H1 (cell line): ENCODE results near the gene GIMAP5. TPM values are rescaled to one million over a fixed set of nuclear protein-coding genes. Genes with fewer than 3 reads are reported as not detected.

ENCODE experiments used
- CTCF ChIA-PET: fragments of 300-600 bp; sonication (Branson Sonifier 250); formaldehyde crosslinking; loops from one replicate; lab custom pipeline; 2021; ENCODE audit not compliant: partially characterized antibody; lab: Charles Lee
- POLR2A ChIA-PET: fragments of 300-600 bp; sonication (Branson Sonifier 250); formaldehyde crosslinking; loops from one replicate; lab custom pipeline; 2021; ENCODE audit warnings: inconsistent platforms; ENCODE audit not compliant: partially characterized antibody; lab: Charles Lee
- DNase-seq, 2 experiments: peaks; one replicate each; pipeline versions ENCODE4 v3.0.0 to v3.0.0-alpha.2; 2010 to 2022; ENCODE audit warnings: low spot score in 2 of 2, low read depth in 1 of 2, mixed read lengths in 1 of 2
- FAIRE-seq: peaks from 2 replicates; lab custom pipeline; 2011; peaks lifted over from hg19 to GRCh38; lab: Jason Lieb, UNC
- H2AFZ ChIP-seq: 2 replicates; pipeline ENCODE4 v1.8.1; 2012; ENCODE audit warnings: low read length, inconsistent platforms
- H2AK5ac ChIP-seq: 2 replicates; pipeline ENCODE4 v1.6.1; 2013; ENCODE audit warnings: low read depth, low read length
- H2BK120ac ChIP-seq: replicated peaks from 2 replicates; pipeline ENCODE3; 2013; ENCODE audit warnings: low read depth, low read length, inconsistent platforms
- H2BK12ac ChIP-seq: 2 replicates; pipeline ENCODE4 v1.6.1; 2013; ENCODE audit warnings: low read depth, low read length
- H2BK15ac ChIP-seq: 2 replicates; pipeline ENCODE4 v1.6.1; 2013; ENCODE audit warnings: low read length
- H2BK20ac ChIP-seq: 2 replicates; pipeline ENCODE4 v1.6.1; 2013; ENCODE audit warnings: low read length
- H2BK5ac ChIP-seq: 2 replicates; pipeline ENCODE4 v1.6.1; 2013; ENCODE audit warnings: low read depth, low read length
- H3K14ac ChIP-seq: 2 replicates; pipeline ENCODE4 v1.6.1; 2013; ENCODE audit warnings: inconsistent platforms; ENCODE audit not compliant: insufficient read length
- H3K18ac ChIP-seq: 2 replicates; pipeline ENCODE4 v1.6.1; 2013; ENCODE audit warnings: low read length; ENCODE audit errors: extremely low read depth
- H3K23ac ChIP-seq: 2 replicates; pipeline ENCODE4 v1.6.1; 2013; ENCODE audit warnings: inconsistent platforms; ENCODE audit not compliant: insufficient read length
- H3K23me2 ChIP-seq: 2 replicates; pipeline ENCODE4 v1.6.1; 2013; ENCODE audit warnings: low read depth, low read length
- H3K27ac ChIP-seq: 2 replicates; pipeline ENCODE4 v1.6.1; 2011; ENCODE audit warnings: low read depth, low read length, inconsistent platforms
- H3K27me3 ChIP-seq, 4 experiments: replicated peaks in 1 of 4; 1 replicate in 1 of 4; 2 replicates in 3 of 4; pipeline versions ENCODE4 v1.6.1 to v1.8.1; 2011 to 2013; ENCODE audit warnings: low read length in 3 of 4, mild to moderate bottlenecking in 3 of 4, inconsistent platforms in 2 of 4, mixed read lengths in 2 of 4, moderate library complexity in 1 of 4; ENCODE audit not compliant: control insufficient read depth in 3 of 4, insufficient read depth in 3 of 4; ENCODE audit errors: extremely low read depth in 1 of 4
- H3K36me3 ChIP-seq, 4 experiments: 2 replicates each; pipeline versions ENCODE4 v1.6.1 to v1.8.1; 2011 to 2013; ENCODE audit warnings: mild to moderate bottlenecking in 4 of 4, low read length in 3 of 4, moderate library complexity in 2 of 4, control low read depth in 1 of 4, inconsistent platforms in 1 of 4; ENCODE audit not compliant: insufficient read depth in 4 of 4, control insufficient read depth in 2 of 4
- H3K4ac ChIP-seq: replicated peaks from 2 replicates; pipeline ENCODE3; 2013; ENCODE audit warnings: low read length, low read depth, mixed read lengths, inconsistent platforms; ENCODE audit not compliant: insufficient read length
- H3K4me1 ChIP-seq, 4 experiments: replicated peaks in 1 of 4; 1 replicate in 1 of 4; 2 replicates in 3 of 4; pipeline versions ENCODE4 v1.6.1 to v1.8.1; 2011 to 2013; ENCODE audit warnings: low read length in 3 of 4, inconsistent platforms in 2 of 4, mixed read lengths in 1 of 4; ENCODE audit not compliant: insufficient read depth in 4 of 4, control insufficient read depth in 3 of 4
- H3K4me2 ChIP-seq, 2 experiments: 2 replicates each; pipeline versions ENCODE4 v1.6.1 to v1.8.1; 2011 to 2013; ENCODE audit warnings: low read depth in 2 of 2, low read length in 2 of 2, control low read depth in 1 of 2, inconsistent platforms in 1 of 2, mild to moderate bottlenecking in 1 of 2; ENCODE audit not compliant: insufficient read depth in 1 of 2
- H3K4me3 ChIP-seq, 4 experiments: fragments of 200-600, 300-600 bp in 1 of 4; sonication (generic), shearing (Covaris generic), sonication (Bioruptor Twin) in 1 of 4; 2 replicates each; pipeline versions ENCODE4 v1.5.1 to v1.8.1; 2011 to 2016; ENCODE audit warnings: low read length in 4 of 4, low read depth in 3 of 4, control low read depth in 2 of 4, inconsistent platforms in 2 of 4, mild to moderate bottlenecking in 2 of 4, mixed read lengths in 1 of 4, moderate library complexity in 1 of 4; ENCODE audit not compliant: insufficient read depth in 2 of 4; ENCODE audit errors: extremely low read depth in 1 of 4
- H3K56ac ChIP-seq: replicated peaks from 2 replicates; pipeline ENCODE3; 2013; ENCODE audit warnings: low read depth, mild to moderate bottlenecking, mixed read lengths, low read length, inconsistent platforms; ENCODE audit not compliant: insufficient read length
- H3K79me1 ChIP-seq: 2 replicates; pipeline ENCODE4 v1.6.1; 2013; ENCODE audit warnings: low read depth, low read length, control low read depth
- H3K79me2 ChIP-seq, 2 experiments: 2 replicates each; pipeline versions ENCODE4 v1.6.1 to v1.8.1; 2012 to 2013; ENCODE audit warnings: low read length in 2 of 2, mild to moderate bottlenecking in 2 of 2, inconsistent platforms in 1 of 2; ENCODE audit not compliant: insufficient read depth in 2 of 2, control insufficient read depth in 1 of 2
- H3K9ac ChIP-seq, 4 experiments: replicated peaks in 1 of 4; 1 replicate in 1 of 4; 2 replicates in 3 of 4; pipeline versions ENCODE4 v1.6.1 to v1.8.1; 2011 to 2013; ENCODE audit warnings: low read depth in 3 of 4, low read length in 3 of 4, control low read depth in 2 of 4, mild to moderate bottlenecking in 2 of 4, moderate library complexity in 2 of 4, inconsistent platforms in 1 of 4; ENCODE audit errors: extremely low read depth in 1 of 4
- H3K9me3 ChIP-seq, 2 experiments: 2 replicates each; pipeline versions ENCODE4 v1.6.1 to v1.8.1; 2012 to 2013; ENCODE audit warnings: mild to moderate bottlenecking in 2 of 2, moderate library complexity in 2 of 2, control low read depth in 1 of 2, inconsistent platforms in 1 of 2, low read depth in 1 of 2, low read length in 1 of 2, mixed read lengths in 1 of 2; ENCODE audit not compliant: insufficient read depth in 2 of 2
- H4K20me1 ChIP-seq, 2 experiments: replicated peaks in 1 of 2; 2 replicates each; pipeline versions ENCODE3 to v1.8.1; 2011 to 2013; ENCODE audit warnings: inconsistent platforms in 2 of 2, low read length in 2 of 2, mild to moderate bottlenecking in 1 of 2; ENCODE audit not compliant: insufficient read depth in 2 of 2, control insufficient read depth in 1 of 2
- H4K5ac ChIP-seq: 2 replicates; pipeline ENCODE4 v1.6.1; 2013; ENCODE audit warnings: low read length, low read depth, mixed read lengths, inconsistent platforms; ENCODE audit not compliant: insufficient read length
- H4K8ac ChIP-seq: 2 replicates; pipeline ENCODE4 v1.8.0; 2013; ENCODE audit warnings: mild to moderate bottlenecking, moderate library complexity, low read length, inconsistent platforms; ENCODE audit not compliant: insufficient read depth; ENCODE audit errors: extremely low read depth
- H4K91ac ChIP-seq: replicated peaks from 2 replicates; pipeline ENCODE3; 2013; ENCODE audit warnings: low read length, mixed read lengths, inconsistent platforms; ENCODE audit not compliant: insufficient read length
- JUND ChIP-seq: IDR thresholded peaks from 2 replicates; pipeline ENCODE4 v1.6.1; 2011; ENCODE audit warnings: mild to moderate bottlenecking, improper control_type of control experiment, low read length
- KDM4A ChIP-seq: IDR thresholded peaks from one replicate; pipeline ENCODE4 v1.7.1; 2012; ENCODE audit warnings: low read depth, mild to moderate bottlenecking, moderate library complexity, low read length, inconsistent platforms; ENCODE audit not compliant: severe bottlenecking
- POLR2A ChIP-seq, 2 experiments: IDR thresholded peaks; 1 replicate in 1 of 2; 2 replicates in 1 of 2; pipeline ENCODE4 v1.6.1; 2011; ENCODE audit warnings: low read depth in 2 of 2, low read length in 2 of 2, mild to moderate bottlenecking in 2 of 2; ENCODE audit errors: control extremely low read depth in 1 of 2
- SIN3A ChIP-seq, 2 experiments: IDR thresholded peaks in 1 of 2; conservative IDR thresholded peaks in 1 of 2; 2 replicates each; pipeline ENCODE4 v1.6.1; 2011 to 2012; ENCODE audit warnings: low read length in 2 of 2, improper control_type of control experiment in 1 of 2, low read depth in 1 of 2, mild to moderate bottlenecking in 1 of 2
- ZNF274 ChIP-seq: IDR thresholded peaks from 2 replicates; pipeline ENCODE4 v1.7.0; 2012; ENCODE audit warnings: low read length, borderline replicate concordance; ENCODE audit errors: extremely low read depth
- WGBS, 2 experiments: shearing (Covaris generic) in 1 of 2; methylation state at CpG; one replicate each; pipeline versions ENCODE4 v1.1.6 to v1.1.7; 2013 to 2015; ENCODE audit warnings: low lambda C conversion rate in 2 of 2, mixed read lengths in 2 of 2, inconsistent platforms in 1 of 2, low coverage in 1 of 2, missing lambda C conversion rate in 1 of 2; ENCODE audit not compliant: insufficient replicate concordance in 2 of 2, insufficient coverage in 1 of 2, insufficient read length in 1 of 2; ENCODE audit errors: extremely low coverage in 1 of 2, missing lambda C conversion rate in 1 of 2; 5-methylcytosine and 5-hydroxymethylcytosine counted together
- polyA plus RNA-seq, 7 experiments: library from polyadenylated mRNA; depleted of rRNA in 3 of 7; stranded (reverse) in 5 of 7; unstranded in 2 of 7; fragments of >200 nt in 5 of 7; fragments of 200-250 nt in 2 of 7; gene quantifications; 1 replicate in 5 of 7; 2 replicates in 1 of 7; 4 replicates in 1 of 7; pipeline versions ENCODE4 v1.2.1 to v1.2.3, GENCODE V29; 2011 to 2013; ENCODE audit warnings: missing spikeins in 2 of 7, mixed read lengths in 2 of 7
- total RNA-seq: library from RNA; stranded (reverse); fragmentation: NEBNext Ultra II Directional; extraction: Animal tissue kit (Norgen Biotek cat#: 25700); gene quantifications from 2 replicates; pipeline ENCODE4 v1.2.1, GENCODE V29; 2021

The GIMAP5 gene
- total and polyA plus RNA-seq, 2 of the 8 experiments (the other 6 are each of a cell fraction or from before 2014, with no cell fraction given), result not detected

GRCh38 chr7:150745086-150745485, 7.9 kb downstream of the GIMAP5 start:
- H3K9ac ChIP-seq, result no peak overlapping the region
- H2BK15ac ChIP-seq, result no peak overlapping the region
- H2BK120ac ChIP-seq, result no peak overlapping the region
- H3K9me3 ChIP-seq, result peaks cover 0 to under 1% of the 10 kb centered on the region in 2 experiments; a peak in 1 of 4 replicates
- no peak overlapping the region for H4K5ac ChIP-seq
- H2AK5ac ChIP-seq, result no peak overlapping the region
- H2AFZ ChIP-seq, result no peak overlapping the region
- no peak overlapping the region for H3K4me3 ChIP-seq
- H3K4me2 ChIP-seq, result no peak overlapping the region
- no peaks in the 10 kb centered on the region for H3K4me1 ChIP-seq
- H3K79me2 ChIP-seq, result no peaks in the 10 kb centered on the region
- H3K27ac ChIP-seq, result no peak overlapping the region
- 78% methylated on average over 5 of the region's 5 CpGs; no CpG with 5 or more reads in 1 of the 2 experiments for WGBS, 2 experiments
- CTCF ChIA-PET, result interaction anchor here (0.9 to 2.6 kb wide), 8 partner anchors 9 to 405 kb away, joined by 3 to 11 read pairs (median 4); partner anchors contain the start of genes GIMAP1 and GIMAP8
- no peak overlapping the region for H3K18ac ChIP-seq
- no peaks in the 10 kb centered on the region for H3K23me2 ChIP-seq
- H3K23ac ChIP-seq, result no peak overlapping the region
- peaks cover 0 to 8% of the 10 kb centered on the region in 2 experiments for H4K20me1 ChIP-seq
- peaks cover 40 to 86% (median 74%) of the 10 kb centered on the region in 4 experiments for H3K27me3 ChIP-seq
- no peak for FAIRE-seq
- no peak overlapping the region for H3K14ac ChIP-seq
- H4K91ac ChIP-seq, result no peak overlapping the region
- POLR2A ChIA-PET, result no interaction called here
- no peak overlapping the region for H2BK12ac ChIP-seq
- no peak overlapping the region for H2BK5ac ChIP-seq
- no peak for DNase-seq
- no peaks in the 10 kb centered on the region for H3K36me3 ChIP-seq
- no peaks in the 10 kb centered on the region for H3K79me1 ChIP-seq
- no peak for TF ChIP-seq SIN3A (conservative IDR thresholded peaks at IDR 0.05 in 1 of 2, IDR thresholded peaks at IDR 0.05 in 1 of 2; ENCODE audit: low read depth in 1 of 2, low read length in 2 of 2)
- no peak for TF ChIP-seq ZNF274
- TF ChIP-seq JUND, result no peak
- TF ChIP-seq POLR2A (IDR thresholded peaks at IDR 0.05; ENCODE audit: control extremely low read depth in 1 of 2, low read depth in 2 of 2, low read length in 2 of 2), result no peak
- no peak for TF ChIP-seq KDM4A
- H2BK20ac ChIP-seq, result no peak overlapping the region
- H3K4ac ChIP-seq, result no peak overlapping the region
- no peak overlapping the region for H3K56ac ChIP-seq
- H4K8ac ChIP-seq, result no peak overlapping the region
